Stimulated activated naive CD8-positive, alpha-beta T cell treated with anti-CD3 and anti-CD28 coated beads, Interleukin-15, amount 100 ng/mL, for 72 hours (primary cell): ENCODE results near the gene RALGDS.
A peak's percentile ranks its signal among the peaks of the same experiment; 100 is the strongest.

Experiments used
- ATAC-seq: fragments of 150-1000 bp; cut with Tn5 transposase; 2 replicates; pipeline ENCODE4 v1.10.0; 2021; ENCODE audit warnings: mild to moderate bottlenecking, moderate library complexity
- DNase-seq, 2 donors: peaks; one replicate each; pipeline ENCODE4 v3.0.0; 2021 to 2022
- H3K27ac Mint-ChIP-seq, 2 donors: one replicate each; pipeline ENCODE4 v1.8.0; 2022; ENCODE audit warnings: mild to moderate bottlenecking in 2 of 2, mixed read lengths in 2 of 2, moderate library complexity in 2 of 2
- H3K27me3 Mint-ChIP-seq: one replicate; pipeline ENCODE4 v1.8.0; 2022; ENCODE audit warnings: mixed read lengths
- H3K4me1 Mint-ChIP-seq: one replicate; pipeline ENCODE4 v1.8.0; 2022; ENCODE audit warnings: mild to moderate bottlenecking, mixed read lengths
- H3K4me3 Mint-ChIP-seq, 2 donors: one replicate each; pipeline ENCODE4 v1.8.0; 2022; ENCODE audit warnings: mild to moderate bottlenecking in 2 of 2, mixed read lengths in 2 of 2, moderate library complexity in 1 of 2
- H3K9me3 Mint-ChIP-seq, 2 donors: one replicate each; pipeline ENCODE4 v1.8.0; 2022; ENCODE audit warnings: mixed read lengths in 2 of 2

RALGDS gene

GRCh38 chr9:133119103-133119845, 1.8 kb downstream of the RALGDS start:
- no peaks in the 10 kb centered on the region for H3K27me3 Mint-ChIP-seq
- DNase-seq = no peak
- peaks cover 84% of the 10 kb centered on the region for H3K4me1 Mint-ChIP-seq
- peak overlapping the region; percentile 44 to 65 for H3K4me3 Mint-ChIP-seq
- H3K9me3 Mint-ChIP-seq = no peaks in the 10 kb centered on the region
- ATAC-seq = no peak
- no peak overlapping the region for H3K27ac Mint-ChIP-seq

- Mint-ChIP-seq H3K27ac (no peak overlapping the region), H3K27me3 (no peaks in the 10 kb centered on the region), H3K9me3 (no peaks in the 10 kb centered on the region), H3K4me1 (peaks cover 84% of the 10 kb centered on the region), H3K4me3 (peak overlapping the region; percentile 44 to 65)
- no peak for DNase-seq
- no peak for ATAC-seq
These were observed 2.5 kb downstream of the RALGDS start for GRCh38 chr9:133118568-133118967.

- no peak overlapping the region for H3K27ac Mint-ChIP-seq
- H3K4me3 Mint-ChIP-seq = no peak overlapping the region
- H3K4me1 Mint-ChIP-seq = peaks cover 84% of the 10 kb centered on the region
- H3K27me3 Mint-ChIP-seq = no peaks in the 10 kb centered on the region
- no peak for DNase-seq
- no peak for ATAC-seq
- H3K9me3 Mint-ChIP-seq = no peaks in the 10 kb centered on the region
These were observed 2.9 kb downstream of the RALGDS start for GRCh38 chr9:133118179-133118520.

- Mint-ChIP-seq H3K27me3 (no peaks in the 10 kb centered on the region), H3K4me3 (peak overlapping the region in 1 of 2 donors; percentile 21), H3K9me3 (no peaks in the 10 kb centered on the region), H3K27ac (no peak overlapping the region), H3K4me1 (peaks cover 87% of the 10 kb centered on the region)
- no peak for DNase-seq
- no peak for ATAC-seq
These were observed 3.5 kb downstream of the RALGDS start for GRCh38 chr9:133117271-133118178.

GRCh38 chr9:133116346-133117231, 4.5 kb downstream of the RALGDS start:
- ATAC-seq = no peak
- no peaks in the 10 kb centered on the region for H3K9me3 Mint-ChIP-seq
- peak overlapping the region in 1 of 2 donors; percentile 80 for H3K27ac Mint-ChIP-seq
- peak overlapping the region in 1 of 2 donors; percentile 57 for H3K4me3 Mint-ChIP-seq
- H3K4me1 Mint-ChIP-seq = peaks cover 83% of the 10 kb centered on the region
- H3K27me3 Mint-ChIP-seq = no peaks in the 10 kb centered on the region
- no peak for DNase-seq

GRCh38 chr9:133115604-133116345, 5.3 kb downstream of the RALGDS start:
- no peaks in the 10 kb centered on the region for H3K27me3 Mint-ChIP-seq
- ATAC-seq (peak; percentile 92), DNase-seq (peak; percentile 56 to 73)
- peak overlapping the region; percentile 77 to 91 for H3K27ac Mint-ChIP-seq
- H3K9me3 Mint-ChIP-seq = no peaks in the 10 kb centered on the region
- H3K4me3 Mint-ChIP-seq = peak overlapping the region; percentile 61 to 63
- peaks cover 79% of the 10 kb centered on the region for H3K4me1 Mint-ChIP-seq

GRCh38 chr9:133114886-133115603, 6.0 kb downstream of the RALGDS start:
- ATAC-seq = peak; percentile 13
- DNase-seq = no peak
- H3K27me3 Mint-ChIP-seq = no peaks in the 10 kb centered on the region
- H3K9me3 Mint-ChIP-seq = no peaks in the 10 kb centered on the region
- H3K4me3 Mint-ChIP-seq = peak overlapping the region; percentile 61 to 63
- peaks cover 78% of the 10 kb centered on the region for H3K4me1 Mint-ChIP-seq
- peak overlapping the region; percentile 69 to 76 for H3K27ac Mint-ChIP-seq

- Mint-ChIP-seq H3K9me3 (no peaks in the 10 kb centered on the region), H3K4me1 (peaks cover 78% of the 10 kb centered on the region), H3K4me3 (peak overlapping the region; percentile 67 to 68), H3K27me3 (no peaks in the 10 kb centered on the region), H3K27ac (peak overlapping the region; percentile 65 to 76)
- DNase-seq (no peak), ATAC-seq (no peak)
These were observed 6.8 kb downstream of the RALGDS start for GRCh38 chr9:133113949-133114885.

GRCh38 chr9:133113163-133113948, 7.7 kb downstream of the RALGDS start:
- H3K9me3 Mint-ChIP-seq = no peaks in the 10 kb centered on the region
- H3K4me1 Mint-ChIP-seq = peaks cover 69% of the 10 kb centered on the region
- H3K27me3 Mint-ChIP-seq = no peaks in the 10 kb centered on the region
- peak overlapping the region; percentile 67 to 68 for H3K4me3 Mint-ChIP-seq
- ATAC-seq (no peak), DNase-seq (no peak)
- H3K27ac Mint-ChIP-seq = peak overlapping the region; percentile 65 to 95

- Mint-ChIP-seq H3K9me3 (no peaks in the 10 kb centered on the region), H3K4me3 (peak overlapping the region in 1 of 2 donors; percentile 68), H3K4me1 (peaks cover 62% of the 10 kb centered on the region), H3K27ac (peak overlapping the region; percentile 76 to 87), H3K27me3 (no peaks in the 10 kb centered on the region)
- DNase-seq (peak in 1 of 2 donors; percentile 54), ATAC-seq (peak; percentile 49)
These were observed 8.4 kb downstream of the RALGDS start for GRCh38 chr9:133112663-133113026.

- Mint-ChIP-seq H3K4me1 (peaks cover 56% of the 10 kb centered on the region), H3K4me3 (no peak overlapping the region), H3K27me3 (no peaks in the 10 kb centered on the region), H3K9me3 (no peaks in the 10 kb centered on the region), H3K27ac (no peak overlapping the region)
- ATAC-seq = no peak
- DNase-seq = no peak
These were observed 9.0 kb downstream of the RALGDS start for GRCh38 chr9:133111808-133112662.
